ENCODE data around the gene CROCC2. TPM values are rescaled to one million over a fixed set of nuclear protein-coding genes. Genes with fewer than 3 reads are reported as not detected.

CROCC2 gene
- total RNA-seq, 1 donor from 2014 or later = not detected

DNA sequence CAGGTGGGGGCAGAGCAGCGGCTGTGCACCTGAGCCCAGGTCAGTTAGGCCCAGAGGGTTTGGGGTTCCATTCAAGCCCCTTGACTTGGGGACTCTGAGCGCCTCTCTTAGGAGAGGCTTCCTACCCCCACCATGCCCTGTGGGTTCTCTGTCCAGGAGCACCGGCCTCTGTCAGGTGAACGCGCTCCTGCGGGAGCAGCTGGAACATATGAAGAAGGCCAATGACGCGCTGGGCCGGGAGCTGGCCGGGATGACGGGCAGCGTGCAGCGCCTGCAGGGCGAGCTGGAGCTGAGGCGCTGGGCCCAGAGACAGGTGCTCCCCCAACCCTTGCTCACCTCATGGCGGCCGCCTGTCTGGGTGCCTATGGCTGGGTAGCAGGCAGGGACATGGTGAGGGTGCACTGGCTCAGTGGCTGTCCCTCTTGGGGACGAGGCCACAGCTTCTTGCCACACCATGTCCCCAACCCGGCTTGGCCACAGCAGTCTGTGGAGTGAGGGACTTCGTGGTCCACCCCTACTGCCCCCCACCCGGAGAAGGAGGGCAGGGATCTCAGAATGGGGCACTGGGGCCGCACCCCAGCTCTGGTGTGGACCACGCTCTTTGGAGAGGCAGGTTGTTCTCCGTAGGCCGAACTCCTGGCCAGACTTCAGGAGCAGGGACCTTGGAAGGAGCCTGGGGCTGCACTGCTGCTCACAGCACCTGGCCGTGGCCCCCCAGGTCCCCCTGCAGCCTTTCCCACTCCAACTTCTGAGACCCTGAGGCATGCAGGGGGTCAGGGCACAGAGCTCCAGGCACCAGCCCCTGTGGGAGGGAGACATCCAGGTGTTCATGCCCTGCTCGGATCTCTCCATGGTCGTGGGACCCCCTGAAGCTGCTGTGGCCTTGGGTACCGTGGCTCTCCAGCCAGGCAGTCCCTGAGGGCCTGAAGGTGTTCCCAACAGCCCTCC lies 19.7 kb downstream of the CROCC2 start:
- DNase-seq (ENCODE audit: low read depth) (no peak), FAIRE-seq (no peak)
- TF ChIP-seq, protein P1, sequence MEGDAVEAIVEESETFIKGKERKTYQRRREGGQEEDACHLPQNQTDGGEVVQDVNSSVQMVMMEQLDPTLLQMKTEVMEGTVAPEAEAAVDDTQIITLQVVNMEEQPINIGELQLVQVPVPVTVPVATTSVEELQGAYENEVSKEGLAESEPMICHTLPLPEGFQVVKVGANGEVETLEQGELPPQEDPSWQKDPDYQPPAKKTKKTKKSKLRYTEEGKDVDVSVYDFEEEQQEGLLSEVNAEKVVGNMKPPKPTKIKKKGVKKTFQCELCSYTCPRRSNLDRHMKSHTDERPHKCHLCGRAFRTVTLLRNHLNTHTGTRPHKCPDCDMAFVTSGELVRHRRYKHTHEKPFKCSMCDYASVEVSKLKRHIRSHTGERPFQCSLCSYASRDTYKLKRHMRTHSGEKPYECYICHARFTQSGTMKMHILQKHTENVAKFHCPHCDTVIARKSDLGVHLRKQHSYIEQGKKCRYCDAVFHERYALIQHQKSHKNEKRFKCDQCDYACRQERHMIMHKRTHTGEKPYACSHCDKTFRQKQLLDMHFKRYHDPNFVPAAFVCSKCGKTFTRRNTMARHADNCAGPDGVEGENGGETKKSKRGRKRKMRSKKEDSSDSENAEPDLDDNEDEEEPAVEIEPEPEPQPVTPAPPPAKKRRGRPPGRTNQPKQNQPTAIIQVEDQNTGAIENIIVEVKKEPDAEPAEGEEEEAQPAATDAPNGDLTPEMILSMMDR (IDR thresholded peaks at IDR 0.05; ENCODE audit: insufficient read depth, low read length, severe bottlenecking) = no peak
- Histone ChIP-seq H3K27me3 (ENCODE audit: control insufficient read depth, insufficient read depth, low read length) (no peaks in the 10 kb centered on the region), H3K4me3 (ENCODE audit: low read depth, low read length) (no peak overlapping the region), H3K36me3 (ENCODE audit: control insufficient read depth, insufficient read depth, low read length) (no peaks in the 10 kb centered on the region)

DNA sequence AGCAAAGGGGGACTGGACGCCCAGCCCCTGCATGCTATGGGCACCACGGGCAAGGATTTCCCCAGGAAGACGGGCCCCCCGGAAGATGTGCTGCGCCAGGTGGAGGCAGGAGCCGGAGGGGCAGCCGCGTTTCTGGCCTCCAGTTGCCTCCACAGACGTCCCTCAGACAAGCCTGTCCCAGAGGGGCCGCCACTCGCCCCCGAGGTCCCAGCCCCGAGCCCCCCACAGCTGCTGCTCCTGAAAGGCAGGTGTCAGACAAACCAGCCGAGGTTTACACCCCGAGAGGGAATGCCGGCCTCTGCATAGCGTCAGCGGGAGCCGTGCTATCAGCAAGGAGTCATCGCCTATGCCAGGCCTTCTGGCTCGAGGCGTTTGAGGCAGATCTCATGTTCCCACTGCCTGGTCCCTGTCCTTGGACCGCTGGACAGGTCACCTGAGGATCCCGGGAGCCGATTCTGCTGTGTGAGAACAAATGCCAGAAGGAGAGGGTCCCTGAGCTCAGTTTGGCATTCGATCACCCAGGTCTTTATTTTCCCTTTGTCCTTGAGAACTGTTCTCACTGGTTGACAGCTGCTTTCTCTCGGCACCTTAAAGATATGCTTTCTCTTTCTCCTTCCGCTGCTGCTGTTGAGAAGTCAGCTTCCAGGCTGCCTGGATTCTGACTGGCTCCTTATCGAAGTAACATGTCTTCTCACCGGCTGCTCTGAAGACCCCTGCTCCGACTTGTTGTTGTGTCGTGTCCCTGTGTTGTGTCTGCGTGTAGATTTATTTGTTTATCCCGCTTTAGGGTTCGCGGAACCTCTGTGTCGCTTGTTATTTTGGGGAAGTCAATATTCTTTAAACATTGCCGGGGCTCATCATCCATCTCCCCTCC lies 20.6 kb downstream of the CROCC2 start:
- H3K36me3 ChIP-seq (ENCODE audit: control insufficient read depth, insufficient read depth, low read length) = no peaks in the 10 kb centered on the region
- DNase-seq (ENCODE audit: low read depth) = no peak
- H3K4me3 ChIP-seq (ENCODE audit: low read depth, low read length) = no peak overlapping the region
- H3K27me3 ChIP-seq (ENCODE audit: control insufficient read depth, insufficient read depth, low read length) = no peaks in the 10 kb centered on the region
- FAIRE-seq = no peak
- TF ChIP-seq, protein P1 (IDR thresholded peaks at IDR 0.05; ENCODE audit: insufficient read depth, low read length, severe bottlenecking) = no peak

DNA sequence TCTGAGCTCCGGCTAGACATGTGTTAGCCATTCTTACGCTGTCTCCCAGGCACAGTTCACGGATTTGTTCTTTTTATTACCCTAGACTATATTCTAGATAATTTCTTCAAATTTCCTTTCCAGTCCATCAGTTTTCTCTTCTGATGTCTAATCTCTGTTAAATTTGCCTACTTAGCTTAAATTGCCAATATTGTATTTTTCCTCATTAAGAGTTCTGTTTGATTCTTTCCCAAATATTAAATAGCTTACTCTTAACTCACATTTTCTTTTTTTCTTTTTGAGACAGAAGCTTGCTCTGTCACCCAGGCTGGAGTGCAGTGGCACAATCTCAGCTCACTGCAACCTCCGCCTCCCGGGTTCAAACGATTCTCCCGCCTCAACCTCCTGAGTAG lies 21.2 kb downstream of the CROCC2 start:
- Histone ChIP-seq H3K27me3 (ENCODE audit: control insufficient read depth, insufficient read depth, low read length) (no peaks in the 10 kb centered on the region), H3K4me3 (ENCODE audit: low read depth, low read length) (no peak overlapping the region), H3K36me3 (ENCODE audit: control insufficient read depth, insufficient read depth, low read length) (no peaks in the 10 kb centered on the region)
- TF ChIP-seq, protein P1 (IDR thresholded peaks at IDR 0.05; ENCODE audit: insufficient read depth, low read length, severe bottlenecking) = no peak
- FAIRE-seq (no peak), DNase-seq (ENCODE audit: low read depth) (no peak)

DNA sequence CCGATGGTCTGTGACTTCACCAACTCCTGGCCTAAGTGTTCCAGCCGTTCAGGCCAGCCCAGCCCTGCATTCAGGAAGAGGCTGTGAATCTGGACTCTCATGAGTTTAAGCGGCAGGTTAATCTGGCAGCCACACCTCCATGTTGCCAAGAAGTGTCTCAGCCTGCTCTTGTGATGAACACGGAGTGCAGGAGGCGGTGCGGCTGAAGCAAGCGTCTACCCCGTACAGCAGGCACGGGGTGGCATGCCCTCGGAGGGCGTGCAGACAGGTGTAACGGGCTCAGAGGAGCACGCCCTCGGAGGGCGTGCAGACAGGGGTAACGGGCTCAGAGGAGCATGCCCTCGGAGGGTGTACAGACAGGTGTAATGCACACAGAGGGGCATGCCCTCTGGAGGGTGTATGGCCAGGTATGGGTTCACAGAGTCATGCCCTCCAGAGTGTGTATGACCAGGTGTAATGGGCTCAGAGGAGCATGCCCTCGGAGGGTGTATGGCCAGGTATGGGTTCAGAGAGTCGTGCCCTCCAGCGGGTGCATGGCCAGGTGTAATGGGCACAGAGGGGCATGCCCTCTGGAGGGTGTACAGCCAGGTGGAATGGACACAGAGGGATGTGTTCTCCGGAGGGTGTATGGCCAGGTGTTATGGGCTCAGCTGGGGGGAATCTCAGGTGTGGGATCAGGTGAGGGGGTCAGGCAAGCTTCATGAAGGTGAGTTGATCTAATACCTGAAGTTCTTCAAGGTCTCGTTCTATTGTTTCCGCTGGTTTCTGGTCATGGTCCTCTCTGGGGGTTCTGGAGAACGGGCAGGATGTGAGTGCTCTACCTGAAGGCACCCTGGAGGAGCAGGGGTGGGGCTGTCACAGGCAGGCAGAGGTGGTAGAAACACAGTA lies 22.6 kb downstream of the CROCC2 start:
- TF ChIP-seq, protein P1 (IDR thresholded peaks at IDR 0.05; ENCODE audit: insufficient read depth, low read length, severe bottlenecking) = no peak
- DNase-seq (ENCODE audit: low read depth) = no peak
- no peak overlapping the region for H3K4me3 ChIP-seq (ENCODE audit: low read depth, low read length)
- no peaks in the 10 kb centered on the region for H3K27me3 ChIP-seq (ENCODE audit: control insufficient read depth, insufficient read depth, low read length)
- no peaks in the 10 kb centered on the region for H3K36me3 ChIP-seq (ENCODE audit: control insufficient read depth, insufficient read depth, low read length)
- FAIRE-seq = no peak

DNA sequence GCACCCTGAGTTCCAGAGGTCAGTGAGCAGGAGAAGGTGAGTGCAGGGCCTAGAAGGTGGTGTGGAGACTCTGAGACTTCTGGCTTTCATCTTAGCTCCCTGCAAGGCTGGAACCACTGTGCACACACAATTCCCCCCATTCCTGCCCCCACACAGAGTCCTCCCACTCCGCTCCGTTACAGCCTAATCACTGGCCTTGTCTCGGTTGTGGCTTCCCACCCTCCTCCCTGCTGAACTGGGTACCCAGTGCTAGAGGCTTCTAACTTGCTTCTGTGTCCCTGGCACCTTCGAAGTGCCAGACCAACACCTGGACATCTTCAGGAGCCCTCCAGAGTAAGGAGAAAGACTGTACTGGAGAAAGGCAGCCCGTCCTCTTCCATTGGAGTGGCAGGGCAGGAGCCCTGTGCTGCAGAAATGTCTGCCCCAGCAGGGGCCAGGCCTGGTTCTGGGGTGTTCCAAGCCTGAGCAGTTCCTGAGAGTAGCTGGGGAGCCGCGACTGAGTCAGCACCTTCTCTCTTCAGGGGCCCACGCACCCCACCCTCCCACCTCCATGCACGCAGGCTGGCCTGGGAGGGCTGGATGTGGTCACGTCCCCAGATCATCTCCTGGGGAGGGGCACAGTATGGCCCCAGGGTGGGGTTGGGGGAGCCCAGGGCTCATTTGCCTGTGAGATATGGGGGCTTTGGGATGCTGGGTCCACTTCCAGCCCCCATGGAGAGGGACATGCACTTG lies 23.4 kb downstream of the CROCC2 start:
- TF ChIP-seq, protein P1 (IDR thresholded peaks at IDR 0.05; ENCODE audit: insufficient read depth, low read length, severe bottlenecking) = no peak
- Histone ChIP-seq H3K36me3 (ENCODE audit: control insufficient read depth, insufficient read depth, low read length) (no peaks in the 10 kb centered on the region), H3K27me3 (ENCODE audit: control insufficient read depth, insufficient read depth, low read length) (no peaks in the 10 kb centered on the region), H3K4me3 (ENCODE audit: low read depth, low read length) (no peak overlapping the region)
- DNase-seq (ENCODE audit: low read depth) (no peak), FAIRE-seq (no peak)
